HEK293T (cell line): Measurements from ENCODE around the gene GBE1.

Source experiments
- BHLHE40 ChIP-seq: fragments of 450-650 bp; IDR thresholded peaks from 2 replicates; pipeline ENCODE4 v1.6.1; 2016; ENCODE audit warnings: mild to moderate bottlenecking, moderate library complexity, borderline replicate concordance
- SUZ12 ChIP-seq: fragments of 450-650 bp; IDR thresholded peaks from 2 replicates; pipeline ENCODE4 v1.6.1; 2016; ENCODE audit warnings: mild to moderate bottlenecking
- ZNF384 ChIP-seq: fragments of 450-650 bp; IDR thresholded peaks from 2 replicates; pipeline ENCODE4 v1.6.1; 2016

GRCh38 chr3:81734742-81735141 is 26.7 kb downstream of the GBE1 start:
- TF ChIP-seq BHLHE40 (no peak), SUZ12 (no peak), ZNF384 (no peak)
